Osteocyte (in vitro differentiated cells): ENCODE measurements around the gene NAGPA. TPM values are rescaled to one million over a fixed set of nuclear protein-coding genes. Genes with fewer than 3 reads are reported as not detected.
"Not testable (repeated sequence)": the region's sequence is repeated elsewhere in the genome, so short reads cannot be mapped to it uniquely, and the experiment has no call there.

ENCODE experiments used
- DNase-seq: peaks from one replicate; pipeline ENCODE4 v3.0.0; 2021; ENCODE audit warnings: mixed read lengths; ENCODE audit not compliant: unreplicated experiment; ENCODE audit errors: extremely low spot score
- H3K27ac Mint-ChIP-seq: one replicate; pipeline ENCODE4 v1.8.0; 2021; ENCODE audit warnings: mild to moderate bottlenecking, mixed read lengths; ENCODE audit not compliant: unreplicated experiment
- H3K27me3 Mint-ChIP-seq: one replicate; pipeline ENCODE4 v1.8.0; 2021; ENCODE audit warnings: mixed read lengths; ENCODE audit not compliant: unreplicated experiment
- H3K36me3 Mint-ChIP-seq: one replicate; pipeline ENCODE4 v1.8.0; 2021; ENCODE audit warnings: mixed read lengths; ENCODE audit not compliant: unreplicated experiment
- H3K4me1 Mint-ChIP-seq: one replicate; pipeline ENCODE4 v1.8.0; 2021; ENCODE audit warnings: mixed read lengths; ENCODE audit not compliant: unreplicated experiment
- H3K4me3 Mint-ChIP-seq: one replicate; pipeline ENCODE4 v1.8.0; 2021; ENCODE audit warnings: mild to moderate bottlenecking, moderate library complexity, mixed read lengths; ENCODE audit not compliant: unreplicated experiment
- H3K9me3 Mint-ChIP-seq: one replicate; pipeline ENCODE4 v1.8.0; 2021; ENCODE audit warnings: mixed read lengths; ENCODE audit not compliant: unreplicated experiment
- CTCF ChIP-seq: fragments of 200-600 bp; sonication (generic); IDR thresholded peaks from 2 replicates; pipeline ENCODE4 v1.5.0; 2021; ENCODE audit warnings: antibody characterized with exemption, mild to moderate bottlenecking, moderate library complexity
- total RNA-seq: library from RNA; stranded (reverse); gene quantifications from 2 replicates; pipeline ENCODE4 v1.2.1, GENCODE V29; 2021

The NAGPA gene
- total RNA-seq, 1 donor from 2014 or later, result 19.9 TPM

GRCh38 chr16:5045499-5046115, 11.9 kb upstream of the NAGPA start:
- no peak overlapping the region for H3K27ac Mint-ChIP-seq
- no peaks in the 10 kb centered on the region for H3K4me1 Mint-ChIP-seq
- DNase-seq, result no peak
- no peak overlapping the region for H3K4me3 Mint-ChIP-seq
- peaks cover 34% of the 10 kb centered on the region for H3K27me3 Mint-ChIP-seq
- no peaks in the 10 kb centered on the region for H3K36me3 Mint-ChIP-seq
- no peaks in the 10 kb centered on the region for H3K9me3 Mint-ChIP-seq
- TF ChIP-seq CTCF, result no peak

GRCh38 chr16:5044581-5044980, 10.8 kb upstream of the NAGPA start:
- not testable (repeated sequence) for H3K4me1 Mint-ChIP-seq, H3K9me3 Mint-ChIP-seq, H3K27ac Mint-ChIP-seq, DNase-seq, H3K36me3 Mint-ChIP-seq, H3K4me3 Mint-ChIP-seq
- peaks cover 27% of the 10 kb centered on the region for H3K27me3 Mint-ChIP-seq

GRCh38 chr16:5044011-5044540, 10.3 kb upstream of the NAGPA start:
- Mint-ChIP-seq H3K27ac (no peak overlapping the region), H3K36me3 (no peaks in the 10 kb centered on the region)

GRCh38 chr16:5042574-5043171, 8.9 kb upstream of the NAGPA start:
- no peak for TF ChIP-seq CTCF
- DNase-seq, result no peak
- H3K27me3 Mint-ChIP-seq, result peaks cover 15% of the 10 kb centered on the region
- no peaks in the 10 kb centered on the region for H3K9me3 Mint-ChIP-seq
- no peaks in the 10 kb centered on the region for H3K4me1 Mint-ChIP-seq
- H3K27ac Mint-ChIP-seq, result no peak overlapping the region
- no peak overlapping the region for H3K4me3 Mint-ChIP-seq
- no peaks in the 10 kb centered on the region for H3K36me3 Mint-ChIP-seq

More at GRCh38 chr16:5044011-5044540, 10.3 kb upstream of the NAGPA start:
- DNase-seq, result no peak
- Mint-ChIP-seq H3K27me3 (peaks cover 25% of the 10 kb centered on the region), H3K4me1 (no peaks in the 10 kb centered on the region), H3K4me3 (no peak overlapping the region), H3K9me3 (no peaks in the 10 kb centered on the region)
- no peak for TF ChIP-seq CTCF

- no peak for DNase-seq
- Mint-ChIP-seq H3K27me3 (peaks cover 13% of the 10 kb centered on the region), H3K9me3 (no peaks in the 10 kb centered on the region), H3K36me3 (no peaks in the 10 kb centered on the region), H3K4me3 (no peak overlapping the region), H3K4me1 (no peaks in the 10 kb centered on the region), H3K27ac (no peak overlapping the region)
- no peak for TF ChIP-seq CTCF
Observed at GRCh38 chr16:5041600-5042133, 7.9 kb upstream of the NAGPA start.
